ENCODE measurements around the gene NAA38. TPM values are rescaled to one million over a fixed set of nuclear protein-coding genes. Genes with fewer than 3 reads are reported as not detected.

Gene NAA38
- total RNA-seq, 1 experiment from 2014 or later = 103 TPM

DNA sequence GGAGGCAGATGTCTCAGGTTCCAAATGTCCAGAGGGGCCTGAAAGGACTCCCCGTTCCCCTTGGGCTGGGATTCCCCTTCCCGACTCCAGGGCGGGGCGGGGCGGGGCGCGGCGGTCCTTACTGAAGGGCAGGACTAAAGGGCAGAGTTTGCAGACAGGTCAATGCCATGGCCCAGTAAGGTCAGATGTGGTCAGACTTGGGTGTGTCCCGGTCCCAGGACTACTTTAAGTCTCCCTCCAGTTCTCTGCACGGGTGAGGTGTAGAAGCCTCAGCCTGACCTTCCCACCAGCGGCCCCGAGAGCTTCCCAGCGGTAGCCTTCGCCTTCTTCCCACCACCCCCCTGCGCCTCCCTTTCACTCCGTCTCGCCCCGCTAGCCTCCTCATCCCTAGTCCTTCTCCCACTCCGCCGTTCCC lies 22.8 kb downstream of the NAA38 start (continued):
- TF ChIP-seq, protein P1, sequence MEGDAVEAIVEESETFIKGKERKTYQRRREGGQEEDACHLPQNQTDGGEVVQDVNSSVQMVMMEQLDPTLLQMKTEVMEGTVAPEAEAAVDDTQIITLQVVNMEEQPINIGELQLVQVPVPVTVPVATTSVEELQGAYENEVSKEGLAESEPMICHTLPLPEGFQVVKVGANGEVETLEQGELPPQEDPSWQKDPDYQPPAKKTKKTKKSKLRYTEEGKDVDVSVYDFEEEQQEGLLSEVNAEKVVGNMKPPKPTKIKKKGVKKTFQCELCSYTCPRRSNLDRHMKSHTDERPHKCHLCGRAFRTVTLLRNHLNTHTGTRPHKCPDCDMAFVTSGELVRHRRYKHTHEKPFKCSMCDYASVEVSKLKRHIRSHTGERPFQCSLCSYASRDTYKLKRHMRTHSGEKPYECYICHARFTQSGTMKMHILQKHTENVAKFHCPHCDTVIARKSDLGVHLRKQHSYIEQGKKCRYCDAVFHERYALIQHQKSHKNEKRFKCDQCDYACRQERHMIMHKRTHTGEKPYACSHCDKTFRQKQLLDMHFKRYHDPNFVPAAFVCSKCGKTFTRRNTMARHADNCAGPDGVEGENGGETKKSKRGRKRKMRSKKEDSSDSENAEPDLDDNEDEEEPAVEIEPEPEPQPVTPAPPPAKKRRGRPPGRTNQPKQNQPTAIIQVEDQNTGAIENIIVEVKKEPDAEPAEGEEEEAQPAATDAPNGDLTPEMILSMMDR (IDR thresholded peaks at IDR 0.05 in 2 of 3, conservative IDR thresholded peaks at IDR 0.05 in 1 of 3; ENCODE audit: borderline replicate concordance in 1 of 3, insufficient read depth in 1 of 3, low read depth in 2 of 3, low read length in 2 of 3) = no peak
- TF ChIP-seq TCF7L2 (IDR thresholded peaks at IDR 0.05; ENCODE audit: borderline replicate concordance, extremely low read depth, insufficient read depth, insufficient read length) (no peak), ELF1 (IDR thresholded peaks at IDR 0.05; ENCODE audit: borderline replicate concordance, low read depth) (no peak), JUND (IDR thresholded peaks at IDR 0.05) (no peak), CBX3 (IDR thresholded peaks at IDR 0.05; ENCODE audit: low read depth) (no peak), EZH2 (IDR thresholded peaks at IDR 0.05) (no peak), SIN3A (IDR thresholded peaks at IDR 0.05; ENCODE audit: low read depth) (no peak), RAD21 (IDR thresholded peaks at IDR 0.05; ENCODE audit: low read depth) (no peak), POLR2AphosphoS5 (IDR thresholded peaks at IDR 0.05; ENCODE audit: low read depth, low read length) (no peak)

DNA sequence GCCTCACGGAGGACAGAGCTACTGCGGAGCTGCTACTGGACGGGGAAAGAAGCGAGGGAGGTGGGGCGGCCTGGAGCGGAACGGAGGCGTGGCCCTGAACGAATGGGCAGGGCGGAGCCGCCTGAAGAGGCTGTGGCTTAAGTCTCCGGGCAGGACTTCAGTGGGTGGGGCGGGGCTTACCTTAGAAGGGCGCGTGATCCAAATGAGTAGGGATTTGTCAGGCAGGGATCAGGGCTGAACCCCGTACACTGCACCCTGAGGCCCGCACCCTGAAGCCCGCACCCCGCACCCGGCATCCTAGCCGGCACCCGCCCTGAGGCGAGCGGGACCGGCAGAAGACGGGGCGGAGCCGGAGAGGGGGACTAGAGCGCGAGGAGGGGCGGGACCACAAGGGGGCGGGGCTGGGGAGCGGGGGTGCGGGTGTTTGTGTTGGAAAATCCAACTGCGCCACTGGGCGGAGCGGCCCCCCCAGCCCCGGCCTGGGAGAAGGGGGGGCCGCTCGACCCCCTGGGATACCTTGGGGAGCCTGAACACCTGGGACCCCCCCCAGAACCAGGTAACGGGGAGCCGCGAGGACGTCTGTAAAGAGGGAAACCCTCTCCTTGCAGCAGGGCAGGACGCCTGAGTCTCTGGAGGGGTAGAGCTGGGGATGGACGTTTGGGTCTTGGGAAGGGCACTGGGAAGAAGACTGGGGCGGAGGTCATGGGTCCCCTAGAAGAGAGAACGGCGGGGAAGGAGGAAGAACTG lies 23.4 kb downstream of the NAA38 start, which contains the start of gene KDM6B:
KDM6B (plus strand) TSS at position 423 of the 747 bp plus-strand sequence. CDS start 11,338 bp downstream, outside the sequence.
- Histone ChIP-seq H3K4me3 (replicated peaks in 1 of 2; ENCODE audit: low read depth in 1 of 2, low read length in 2 of 2) (peak within 1 kb of the TSS; percentile 74 to 82), H3K79me2 (ENCODE audit: insufficient read depth, low read length) (peaks cover 8% of the 10 kb centered on the region; the same call in 1 of the 2 replicates), H3K27me3 (ENCODE audit: insufficient read depth, low read length) (no peaks in the 10 kb centered on the region), H3K9ac (ENCODE audit: low read length) (peak within 1 kb of the TSS; percentile 97), H3K36me3 (ENCODE audit: control insufficient read depth in 1 of 2, insufficient read depth in 2 of 2, low read length in 2 of 2) (no peaks in the 10 kb centered on the region), H3K4me2 (ENCODE audit: low read length) (peak within 1 kb of the TSS; percentile 99), H3K9me2 (ENCODE audit: insufficient read depth) (no peaks in the 10 kb centered on the region), H3K4me1 (ENCODE audit: control insufficient read depth in 1 of 2, insufficient read depth in 2 of 2, low read length in 2 of 2) (peaks cover 20 to 52% of the 10 kb centered on the region in 2 experiments), H3K27ac (ENCODE audit: low read depth, low read length) (peak within 1 kb of the TSS; percentile 98), H2AFZ (ENCODE audit: low read depth, low read length, poor library complexity, severe bottlenecking) (peak within 1 kb of the TSS; percentile 65), H3K9me3 (ENCODE audit: control insufficient read depth in 1 of 2, insufficient read depth in 1 of 2, low read depth in 1 of 2, low read length in 2 of 2) (no peaks in the 10 kb centered on the region), H4K20me1 (ENCODE audit: insufficient read depth) (no peaks in the 10 kb centered on the region)
- CTCF ChIA-PET = interaction anchor here (0.6 to 1.9 kb wide), 9 partner anchors 8 to 155 kb away, joined by 3 to 25 read pairs (median 3); partner anchors contain the start of genes CYB5D1 and NAA38
- intact Hi-C loops (cut with micrococcal nuclease) = loop anchor here (2.0 kb wide), 2 partner anchors 23 to 53 kb away; partner anchors contain the start of gene NAA38
- ATAC-seq (peak; percentile 70), DNase-seq (ENCODE audit: low read depth, low spot score) (peak; percentile 80)
- TF ChIP-seq CEBPB (IDR thresholded peaks at IDR 0.05; ENCODE audit: low read depth) (no peak), POLR2A (IDR thresholded peaks at IDR 0.05; ENCODE audit: borderline replicate concordance, extremely low read depth, insufficient read depth, insufficient read length) (no peak), POLR2AphosphoS5 (IDR thresholded peaks at IDR 0.05; ENCODE audit: low read depth, low read length) (no peak; the same call in 1 of the 2 replicates), TCF7L2 (IDR thresholded peaks at IDR 0.05; ENCODE audit: borderline replicate concordance, extremely low read depth, insufficient read depth, insufficient read length) (no peak), ELF1 (IDR thresholded peaks at IDR 0.05; ENCODE audit: borderline replicate concordance, low read depth) (no peak), SIN3A (IDR thresholded peaks at IDR 0.05; ENCODE audit: low read depth) (no peak), EZH2 (IDR thresholded peaks at IDR 0.05) (no peak), YY1 (IDR thresholded peaks at IDR 0.05; ENCODE audit: extremely low read depth, insufficient replicate concordance, low read depth, low read length) (no peak), FOSL1 (IDR thresholded peaks at IDR 0.05; ENCODE audit: low read depth) (no peak), EZH2phosphoT487 (IDR thresholded peaks at IDR 0.05; ENCODE audit: borderline replicate concordance) (no peak)
- TF ChIP-seq, protein P2, sequence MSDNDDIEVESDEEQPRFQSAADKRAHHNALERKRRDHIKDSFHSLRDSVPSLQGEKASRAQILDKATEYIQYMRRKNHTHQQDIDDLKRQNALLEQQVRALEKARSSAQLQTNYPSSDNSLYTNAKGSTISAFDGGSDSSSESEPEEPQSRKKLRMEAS (IDR thresholded peaks at IDR 0.05) = no peak
- TF ChIP-seq, protein P3, sequence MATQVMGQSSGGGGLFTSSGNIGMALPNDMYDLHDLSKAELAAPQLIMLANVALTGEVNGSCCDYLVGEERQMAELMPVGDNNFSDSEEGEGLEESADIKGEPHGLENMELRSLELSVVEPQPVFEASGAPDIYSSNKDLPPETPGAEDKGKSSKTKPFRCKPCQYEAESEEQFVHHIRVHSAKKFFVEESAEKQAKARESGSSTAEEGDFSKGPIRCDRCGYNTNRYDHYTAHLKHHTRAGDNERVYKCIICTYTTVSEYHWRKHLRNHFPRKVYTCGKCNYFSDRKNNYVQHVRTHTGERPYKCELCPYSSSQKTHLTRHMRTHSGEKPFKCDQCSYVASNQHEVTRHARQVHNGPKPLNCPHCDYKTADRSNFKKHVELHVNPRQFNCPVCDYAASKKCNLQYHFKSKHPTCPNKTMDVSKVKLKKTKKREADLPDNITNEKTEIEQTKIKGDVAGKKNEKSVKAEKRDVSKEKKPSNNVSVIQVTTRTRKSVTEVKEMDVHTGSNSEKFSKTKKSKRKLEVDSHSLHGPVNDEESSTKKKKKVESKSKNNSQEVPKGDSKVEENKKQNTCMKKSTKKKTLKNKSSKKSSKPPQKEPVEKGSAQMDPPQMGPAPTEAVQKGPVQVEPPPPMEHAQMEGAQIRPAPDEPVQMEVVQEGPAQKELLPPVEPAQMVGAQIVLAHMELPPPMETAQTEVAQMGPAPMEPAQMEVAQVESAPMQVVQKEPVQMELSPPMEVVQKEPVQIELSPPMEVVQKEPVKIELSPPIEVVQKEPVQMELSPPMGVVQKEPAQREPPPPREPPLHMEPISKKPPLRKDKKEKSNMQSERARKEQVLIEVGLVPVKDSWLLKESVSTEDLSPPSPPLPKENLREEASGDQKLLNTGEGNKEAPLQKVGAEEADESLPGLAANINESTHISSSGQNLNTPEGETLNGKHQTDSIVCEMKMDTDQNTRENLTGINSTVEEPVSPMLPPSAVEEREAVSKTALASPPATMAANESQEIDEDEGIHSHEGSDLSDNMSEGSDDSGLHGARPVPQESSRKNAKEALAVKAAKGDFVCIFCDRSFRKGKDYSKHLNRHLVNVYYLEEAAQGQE (IDR thresholded peaks at IDR 0.05; ENCODE audit: low read depth) = no peak
- TF ChIP-seq, protein P4, sequence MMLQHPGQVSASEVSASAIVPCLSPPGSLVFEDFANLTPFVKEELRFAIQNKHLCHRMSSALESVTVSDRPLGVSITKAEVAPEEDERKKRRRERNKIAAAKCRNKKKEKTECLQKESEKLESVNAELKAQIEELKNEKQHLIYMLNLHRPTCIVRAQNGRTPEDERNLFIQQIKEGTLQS (IDR thresholded peaks at IDR 0.05) = no peak
- no TSS peak for BruUV-seq (replicated peaks)
- POLR2A ChIA-PET = interaction anchor here (1.0 to 3.1 kb wide), 5 partner anchors 9 to 23 kb away, joined by 3 to 20 read pairs (median 7); partner anchors contain the start of gene NAA38
- RAD21 ChIA-PET (ENCODE audit: low non-redundant PET in 1 of 2, low total read pairs in 2 of 2, uncharacterized antibody in 2 of 2, unreplicated experiment in 2 of 2) = interaction anchor here (1.0 kb wide), 2 partner anchors 11 to 90 kb away, joined by 3 to 5 read pairs; no protein-coding TSS in a partner anchor

Data from HCT116 (cell line).